Measurements from ENCODE around the gene KDM4B. TPM values are rescaled to one million over a fixed set of nuclear protein-coding genes. Genes with fewer than 3 reads are reported as not detected.

Gene KDM4B
- total and polyA plus RNA-seq, 2 of the 8 experiments (the other 6 are each of a cell fraction or from before 2014, with no cell fraction given) = 12.0 to 31.9 TPM

DNA sequence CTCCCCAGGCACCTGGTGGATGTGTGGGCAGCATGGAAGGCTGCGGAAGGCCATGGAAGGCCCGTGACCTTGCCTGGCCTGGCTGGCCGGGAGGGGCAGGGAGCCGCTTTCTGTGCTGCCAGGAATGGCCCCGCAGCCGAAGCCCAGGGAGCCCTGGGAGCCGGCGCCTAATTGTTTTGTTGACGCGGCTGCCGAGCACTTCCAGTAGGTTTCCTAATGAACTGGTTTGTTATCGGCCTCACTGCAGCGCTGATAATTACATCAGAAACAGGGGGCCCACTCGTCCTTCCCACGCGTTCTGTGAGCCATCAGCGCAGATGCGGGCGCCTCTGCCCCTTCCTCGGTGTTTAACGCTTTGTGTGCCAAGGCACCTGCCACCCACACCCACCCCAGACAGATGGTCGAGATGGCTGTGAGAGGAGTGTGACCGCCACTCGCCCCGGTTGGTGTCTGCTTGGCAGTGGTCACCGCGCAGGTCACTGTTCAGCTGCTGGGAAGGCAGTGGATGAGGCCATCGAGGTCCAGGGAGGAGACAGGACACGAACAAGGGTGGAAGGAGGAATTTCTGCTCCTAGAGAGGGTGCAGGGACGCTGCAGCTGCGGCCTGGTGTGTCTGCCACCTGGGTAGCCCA lies 124.5 kb downstream of the KDM4B start (continued):
- TF ChIP-seq BCL11A (IDR thresholded peaks at IDR 0.05; ENCODE audit: low read depth in 2 of 2, low read length in 2 of 2) (no peak), KDM1A (IDR thresholded peaks at IDR 0.05; ENCODE audit: borderline replicate concordance, low read length) (no peak)
